Measurements from ENCODE around the gene PIEZO2.

PIEZO2 gene

DNA sequence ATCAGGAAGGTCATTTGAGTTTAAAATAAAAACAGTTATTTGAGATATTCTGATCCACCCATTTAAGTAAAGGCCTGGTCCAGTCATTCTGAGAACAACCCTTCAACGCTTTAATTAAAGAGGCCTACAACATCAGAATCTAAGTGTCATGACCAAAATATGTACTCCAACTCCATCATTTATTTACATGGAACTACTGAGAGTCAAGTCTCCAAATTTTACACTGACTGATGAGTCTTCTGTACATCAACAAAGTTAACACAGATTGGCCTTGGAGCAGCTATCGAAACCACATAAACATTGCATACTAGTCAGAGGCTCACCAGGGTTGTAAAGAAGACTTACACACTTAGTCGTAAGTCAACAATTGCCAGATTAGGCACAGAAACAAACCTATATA, 37.1 kb downstream of the PIEZO2 start:
- DNase-seq = no peak

DNA sequence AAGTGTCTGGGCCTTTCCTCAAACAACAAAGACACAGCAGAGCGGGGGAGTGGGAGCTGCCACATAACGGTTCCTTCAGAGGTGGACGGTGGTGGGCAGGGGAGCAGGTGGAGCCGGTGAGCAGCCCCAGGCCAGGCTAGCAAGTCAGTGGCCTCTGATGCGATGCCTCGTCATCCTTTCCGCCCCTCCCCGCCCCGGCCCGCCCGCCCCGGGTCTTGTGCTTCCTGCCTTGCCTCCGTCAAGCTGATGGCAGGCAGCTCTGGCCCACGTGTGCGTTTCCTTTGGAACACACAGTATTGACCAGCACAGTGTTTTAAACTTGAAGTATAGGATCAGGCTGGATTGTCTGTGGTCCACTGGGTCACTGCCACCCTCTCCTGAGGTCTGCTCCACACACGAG, 38.9 kb downstream of the PIEZO2 start:
- DNase-seq = no peak

DNA sequence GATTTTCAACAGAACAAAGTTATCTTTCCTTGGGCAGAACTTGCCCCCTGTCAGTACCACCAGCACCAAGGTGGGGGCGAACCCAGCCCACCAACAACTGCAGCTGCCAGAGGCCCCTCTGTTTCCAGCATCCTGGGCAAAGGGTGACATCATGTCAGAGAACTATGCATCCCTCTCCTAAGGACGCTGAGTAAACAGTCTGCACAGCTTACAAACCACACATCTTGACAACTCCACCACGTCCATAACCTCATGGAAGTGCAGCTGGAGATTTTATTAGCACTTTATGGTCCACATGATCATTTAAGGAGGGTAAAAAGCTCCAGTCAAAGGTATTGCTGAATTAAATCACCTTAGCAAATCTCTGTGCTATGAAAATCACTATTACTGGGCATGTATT, 40.4 kb downstream of the PIEZO2 start:
- no peak for DNase-seq

DNA sequence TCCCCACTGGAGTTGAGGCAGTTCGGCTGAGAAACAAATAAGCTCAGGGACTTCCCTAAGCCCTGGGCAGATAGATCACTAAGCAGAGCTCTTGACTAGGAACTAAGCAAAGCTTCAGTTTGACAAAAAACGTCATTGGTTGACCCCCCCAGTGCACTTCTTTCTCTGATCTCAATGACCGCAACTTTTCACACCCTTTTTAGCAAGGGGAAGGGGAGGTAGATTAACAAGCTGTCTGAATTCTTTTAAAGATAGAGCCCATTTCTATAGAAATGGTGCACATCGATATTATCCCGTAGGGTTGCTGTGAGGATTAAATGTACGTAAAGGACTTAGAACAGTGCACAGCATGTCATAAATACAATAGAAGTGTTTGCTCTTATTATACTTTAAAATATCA, 42.5 kb downstream of the PIEZO2 start:
- DNase-seq = no peak

DNA sequence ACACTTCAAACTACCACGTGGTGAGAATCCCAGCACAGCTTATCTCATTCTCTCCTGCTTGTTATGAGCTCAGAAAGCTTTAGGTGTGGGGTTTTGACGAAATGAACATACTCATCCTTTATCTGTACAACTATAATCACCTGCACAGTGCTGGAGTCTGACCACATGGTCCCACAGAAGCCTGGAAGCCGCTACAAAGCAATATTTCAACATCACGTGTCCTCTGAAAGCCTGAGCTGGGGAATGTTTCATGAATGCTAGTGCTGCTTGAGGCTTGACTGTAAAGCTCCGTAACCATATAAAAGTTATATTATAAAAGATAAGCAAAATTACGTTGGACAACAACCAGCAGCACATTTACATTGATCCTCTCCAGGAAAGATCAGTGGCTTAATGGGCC, 43.9 kb downstream of the PIEZO2 start:
- DNase-seq = no peak

DNA sequence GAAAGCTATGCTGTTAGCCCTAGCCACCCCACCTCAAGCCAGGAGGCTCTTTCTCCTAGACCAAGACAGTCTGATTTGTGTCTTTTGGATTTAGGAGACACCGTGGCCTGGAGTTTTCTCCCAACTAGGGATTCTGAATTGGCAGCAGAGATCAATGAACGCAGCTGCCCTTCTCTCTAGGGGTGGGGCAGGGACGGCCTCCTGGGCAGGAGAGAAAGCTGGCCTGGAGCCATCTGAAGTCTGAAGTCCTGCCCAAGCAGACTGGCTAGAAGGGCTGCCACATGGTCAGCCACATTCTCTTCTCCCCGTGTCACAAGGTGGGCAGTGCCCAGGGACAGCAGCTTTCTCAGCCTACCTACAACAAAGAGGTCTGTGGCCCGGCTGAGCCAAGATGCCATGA, 45.1 kb downstream of the PIEZO2 start:
- no peak for DNase-seq

DNA sequence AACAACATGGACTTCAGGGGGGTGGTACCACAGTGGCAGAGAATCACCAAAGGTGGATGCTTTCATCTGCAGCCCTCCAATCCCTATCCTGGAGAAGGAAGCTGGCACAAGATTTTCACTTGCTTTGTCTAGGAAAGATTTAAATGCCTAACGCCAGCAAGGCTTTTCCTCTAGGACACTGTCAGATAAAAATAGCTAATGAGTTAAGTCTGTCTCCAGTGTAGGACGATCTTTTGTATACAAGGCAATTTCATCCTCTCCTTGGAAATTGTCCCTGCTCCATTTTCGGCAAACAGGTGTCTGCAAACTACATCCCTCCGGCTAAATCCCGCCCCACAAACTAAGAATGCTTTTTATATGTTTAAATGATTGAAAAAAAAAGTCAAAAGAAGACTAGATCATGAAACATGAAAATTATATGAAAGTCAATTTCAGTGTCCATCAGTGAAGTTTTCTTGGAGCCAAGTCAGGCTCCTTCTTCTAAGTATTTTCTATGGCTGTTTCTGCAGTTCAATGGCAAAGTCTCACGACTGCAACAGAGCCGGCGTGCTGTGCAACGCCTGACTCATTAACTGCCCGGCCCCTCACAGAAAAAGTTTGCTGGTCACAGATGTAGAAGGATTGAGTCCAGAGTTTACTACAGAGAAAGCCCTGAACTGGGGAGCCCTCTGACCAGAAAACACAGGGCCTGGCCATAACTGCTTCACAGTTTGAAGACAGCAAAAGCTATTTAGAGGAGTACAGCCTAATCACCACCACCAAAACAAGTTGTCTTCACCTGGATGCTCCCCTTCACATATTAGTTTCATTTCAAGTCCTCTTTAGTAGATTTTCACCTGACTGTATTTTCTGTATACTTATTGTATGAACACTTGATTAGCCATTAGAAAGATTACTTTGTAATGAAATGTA, 52.3 kb downstream of the PIEZO2 start:
- no peak for DNase-seq

DNA sequence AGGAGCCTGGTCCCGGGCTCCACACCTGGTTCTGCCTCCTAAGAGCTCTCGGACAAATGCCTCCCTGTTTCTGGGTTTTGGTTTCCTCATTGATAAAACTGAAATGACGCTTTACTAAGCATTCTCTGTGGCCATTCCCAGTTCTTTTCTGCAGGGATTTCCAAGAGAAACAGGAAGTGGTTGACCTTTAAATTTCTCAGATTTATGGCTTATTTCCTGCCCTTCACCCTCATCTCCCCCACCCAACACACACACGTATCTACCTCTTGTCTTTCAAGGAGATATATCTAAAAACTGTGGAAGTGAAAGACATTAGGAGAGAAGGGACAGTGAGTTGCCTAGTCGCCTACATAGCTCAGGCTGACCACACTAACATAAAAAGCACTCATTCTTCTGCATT, 53.0 kb downstream of the PIEZO2 start:
- no peak for DNase-seq

DNA sequence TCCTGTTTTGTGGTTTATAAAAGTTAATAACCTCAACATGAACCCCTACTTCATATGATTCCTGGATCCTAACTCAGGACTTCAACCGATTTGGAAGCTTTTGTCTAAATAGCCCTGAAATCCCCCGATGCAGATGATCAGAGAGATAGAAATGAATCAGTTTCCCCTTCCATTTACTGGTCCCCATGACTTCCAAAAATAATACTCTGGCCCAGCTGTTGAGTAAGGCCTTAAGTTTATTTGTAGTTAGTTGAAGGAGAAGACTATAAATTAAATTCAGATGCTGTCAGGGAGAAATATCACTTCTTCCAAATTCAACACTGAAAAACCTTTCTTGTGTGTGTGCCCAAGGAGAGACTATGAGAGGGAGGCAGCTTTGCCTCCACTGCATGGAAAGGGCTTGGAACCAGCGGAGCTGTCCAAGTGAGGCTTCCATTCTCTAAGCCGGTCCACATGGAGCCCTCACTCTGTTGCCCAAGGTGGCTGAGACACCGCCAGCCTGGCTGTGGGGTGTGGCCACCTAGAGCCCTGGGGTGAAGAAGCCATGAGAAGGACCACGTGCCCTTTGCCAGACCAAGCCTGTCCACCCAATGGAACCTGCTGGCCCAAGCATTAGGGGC, 53.6 kb downstream of the PIEZO2 start:
- no peak for DNase-seq

DNA sequence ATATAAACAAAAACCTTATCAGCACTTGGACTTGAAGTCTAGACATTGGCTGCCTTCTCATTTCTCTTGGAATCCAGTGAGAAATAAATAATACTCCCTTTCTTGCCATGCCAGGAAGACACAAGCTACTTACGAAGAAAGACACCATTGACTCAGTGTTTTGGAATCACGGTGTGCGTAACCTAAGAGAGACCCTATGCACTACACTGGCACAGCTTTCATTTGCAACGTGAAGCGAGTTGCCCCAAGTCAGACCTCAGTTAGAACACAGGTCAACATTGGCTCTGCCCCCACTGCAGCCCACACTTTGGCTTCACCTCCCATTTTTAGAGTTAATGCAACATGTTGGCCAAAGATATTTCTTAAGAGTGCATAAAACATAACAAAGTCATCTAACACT, 54.2 kb downstream of the PIEZO2 start:
- no peak for DNase-seq

DNA sequence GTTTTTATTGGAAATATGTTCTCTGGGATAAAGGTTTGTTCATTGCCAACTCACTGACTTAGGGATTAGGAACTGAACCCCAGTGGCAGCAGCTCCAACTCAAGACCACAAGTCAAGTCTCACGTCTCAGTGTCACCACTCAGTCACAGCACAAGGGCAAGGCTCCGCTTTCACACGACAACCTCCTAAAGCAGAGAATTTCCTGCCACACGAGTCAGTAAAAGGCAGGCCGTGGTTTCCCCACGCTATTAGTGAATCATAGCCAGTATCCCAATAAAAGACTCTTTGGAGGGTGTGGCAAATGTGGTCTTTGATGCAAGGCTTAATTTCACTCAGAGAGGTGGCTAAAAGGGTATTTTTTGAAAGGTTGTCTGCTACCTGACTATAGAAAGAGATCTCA, 57.6 kb downstream of the PIEZO2 start:
- no peak for DNase-seq

DNA sequence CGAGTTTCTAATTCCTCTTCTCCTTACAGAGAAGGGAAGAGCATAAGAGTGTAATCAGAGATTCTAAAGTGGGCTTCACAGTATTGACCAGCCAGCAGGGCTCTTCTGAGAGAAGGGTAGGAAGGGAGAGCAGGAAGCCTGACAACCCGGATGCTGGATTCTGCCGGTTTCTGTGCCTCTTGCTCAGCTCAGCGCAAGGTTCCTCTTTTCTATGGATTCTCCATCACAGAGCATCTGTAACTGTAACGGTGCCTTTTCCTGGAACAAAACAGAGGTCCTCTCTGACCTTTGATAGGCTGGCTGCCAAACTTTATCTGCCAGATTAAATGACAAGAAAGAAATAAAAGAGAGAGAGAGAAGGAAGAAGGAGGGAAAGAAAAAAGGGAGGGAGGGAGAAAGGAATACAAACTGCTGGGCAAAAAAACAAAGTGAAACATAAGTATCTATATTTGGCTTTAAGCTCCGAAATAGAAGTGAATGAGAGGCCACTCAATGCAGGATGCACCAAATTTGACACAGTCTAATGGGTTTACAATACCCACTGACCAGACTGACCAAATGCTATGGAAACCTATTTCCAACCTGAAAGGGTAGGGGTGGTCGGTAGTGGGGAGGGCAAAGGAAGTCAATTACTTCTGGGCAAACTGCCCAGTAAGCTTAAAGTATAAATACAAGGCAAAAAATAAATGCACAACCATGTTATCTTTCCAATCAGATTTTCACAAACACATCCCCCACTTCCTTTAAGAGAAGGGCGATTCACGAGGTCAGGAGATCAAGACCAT, 59.2 kb downstream of the PIEZO2 start:
- DNase-seq = no peak

DNA sequence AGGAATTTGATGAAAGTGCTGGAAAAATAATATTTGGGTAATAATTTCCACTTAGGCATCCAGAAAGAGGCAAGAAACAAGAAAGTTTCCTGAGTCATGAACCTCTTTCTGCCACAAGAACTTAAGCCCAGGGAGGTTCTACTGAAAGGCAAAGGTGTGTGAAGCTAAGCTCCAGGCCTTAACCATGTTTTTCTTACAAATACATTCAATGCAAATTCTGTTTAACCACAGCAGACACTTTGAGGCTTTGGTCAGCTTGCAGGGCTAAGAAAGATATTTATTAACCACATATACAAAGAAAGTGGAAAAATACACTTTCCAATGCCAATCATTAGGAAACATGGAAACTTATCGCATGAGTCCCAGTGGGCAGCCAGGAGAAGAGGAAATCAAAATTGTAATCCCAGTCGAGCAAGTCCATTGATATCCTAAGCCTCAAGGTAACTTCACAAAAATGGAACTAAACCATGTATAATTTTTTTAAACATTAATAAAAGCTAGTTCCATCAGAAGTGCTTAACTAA, 68.3 kb downstream of the PIEZO2 start:
- DNase-seq = no peak

DNA sequence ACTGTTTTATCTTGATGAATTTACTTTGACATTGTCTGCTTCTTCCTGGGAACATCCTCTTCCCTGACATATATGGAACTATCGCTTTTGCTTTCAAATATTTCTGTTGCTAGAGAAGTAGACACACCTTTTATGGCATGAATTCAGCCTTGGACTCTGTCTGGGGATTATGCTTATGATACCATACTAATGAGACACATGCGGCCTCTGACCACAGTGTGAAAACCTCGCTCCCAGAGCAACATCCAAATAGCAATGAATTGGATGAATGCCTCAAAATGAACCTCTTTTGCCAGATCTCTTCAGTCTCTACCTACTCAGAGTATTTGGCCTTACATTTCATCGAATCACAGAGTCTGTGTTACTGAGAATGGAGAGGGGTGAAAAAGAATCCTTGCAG, 70.9 kb downstream of the PIEZO2 start:
- no peak for DNase-seq

DNA sequence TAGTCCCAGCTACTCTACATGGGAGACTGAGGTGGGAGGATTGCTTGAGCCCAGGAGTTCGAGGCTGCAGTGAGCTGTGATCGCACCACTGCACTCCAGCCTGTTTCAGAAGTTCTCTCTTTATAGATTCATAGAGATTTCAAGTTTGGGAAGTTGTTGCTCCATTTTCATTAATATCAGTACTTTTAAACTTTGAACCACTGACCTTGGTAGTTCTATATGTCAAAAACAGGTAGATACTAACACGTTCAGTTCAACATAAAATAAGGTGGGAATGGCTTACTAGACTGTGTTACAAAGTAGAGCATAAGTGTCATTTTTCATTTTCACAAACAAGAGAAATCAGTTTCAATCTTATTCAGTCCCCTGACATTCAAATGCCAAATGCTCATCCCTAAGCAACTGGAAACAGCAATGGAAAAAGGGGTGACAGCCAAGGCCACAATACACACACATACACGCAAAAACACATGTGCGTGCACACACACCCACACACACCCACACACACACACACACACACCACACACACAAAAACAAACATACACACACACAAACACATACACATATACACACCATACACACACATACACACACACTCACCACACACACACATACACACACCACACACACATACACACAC, 71.7 kb downstream of the PIEZO2 start:
- no peak for DNase-seq

DNA sequence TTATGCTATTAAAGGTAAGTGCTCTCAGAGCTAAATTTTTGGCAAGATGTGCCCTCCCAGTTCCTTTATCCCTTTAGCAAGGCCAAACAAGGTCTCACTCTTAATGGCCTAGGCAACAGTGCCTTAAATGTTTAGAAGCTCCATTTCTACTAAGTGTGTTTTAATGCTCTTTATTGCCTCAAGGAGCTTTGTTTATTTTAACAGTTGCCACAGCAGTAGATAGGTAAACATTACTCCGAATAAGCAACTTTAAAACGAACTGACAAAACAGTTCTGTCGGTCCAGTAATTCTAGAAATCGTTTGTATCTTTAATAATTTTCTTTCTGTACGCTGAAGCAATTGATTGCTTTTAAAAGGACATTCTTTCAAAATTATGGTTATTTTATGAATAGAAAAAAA, 74.5 kb downstream of the PIEZO2 start:
- peak; percentile 19 for DNase-seq

DNA sequence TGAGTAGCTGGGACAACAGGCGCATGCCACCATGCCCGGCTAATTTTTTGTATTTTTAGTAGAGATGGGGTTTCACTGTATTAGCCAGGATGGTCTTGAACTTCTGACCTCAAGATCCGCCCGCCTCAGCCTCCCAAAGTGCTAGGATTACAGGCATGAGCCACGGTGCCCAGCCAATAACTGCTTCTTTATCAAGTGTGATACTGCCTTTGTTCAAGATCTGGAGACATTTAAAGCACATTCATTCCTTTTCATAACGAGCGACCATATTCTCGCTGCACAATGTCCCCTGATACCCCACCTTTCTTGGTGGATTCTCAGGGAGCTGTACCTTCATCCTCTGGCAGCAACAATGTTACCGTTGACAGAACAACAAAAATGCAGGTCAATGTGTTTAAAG, 75.4 kb downstream of the PIEZO2 start:
- no peak for DNase-seq

DNA sequence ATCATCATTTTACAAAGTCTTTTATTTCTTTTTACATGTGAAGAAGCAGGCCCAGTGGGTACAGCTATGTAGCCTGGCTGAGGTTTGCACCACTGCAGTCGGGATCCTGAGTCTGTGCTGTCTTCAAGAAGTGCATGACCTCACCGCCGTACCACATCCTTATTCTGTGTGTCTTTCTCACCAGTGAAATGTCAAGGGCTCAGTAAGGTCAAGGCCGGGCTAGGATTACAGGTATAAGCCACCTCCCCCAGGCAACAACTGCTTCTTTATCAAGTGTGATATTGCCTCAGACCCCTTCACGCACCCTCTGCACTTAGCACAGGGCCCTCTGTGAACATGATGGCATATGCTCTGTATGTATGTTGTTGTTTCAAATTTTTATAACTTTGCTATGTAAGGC, 76.7 kb downstream of the PIEZO2 start:
- no peak for DNase-seq

DNA sequence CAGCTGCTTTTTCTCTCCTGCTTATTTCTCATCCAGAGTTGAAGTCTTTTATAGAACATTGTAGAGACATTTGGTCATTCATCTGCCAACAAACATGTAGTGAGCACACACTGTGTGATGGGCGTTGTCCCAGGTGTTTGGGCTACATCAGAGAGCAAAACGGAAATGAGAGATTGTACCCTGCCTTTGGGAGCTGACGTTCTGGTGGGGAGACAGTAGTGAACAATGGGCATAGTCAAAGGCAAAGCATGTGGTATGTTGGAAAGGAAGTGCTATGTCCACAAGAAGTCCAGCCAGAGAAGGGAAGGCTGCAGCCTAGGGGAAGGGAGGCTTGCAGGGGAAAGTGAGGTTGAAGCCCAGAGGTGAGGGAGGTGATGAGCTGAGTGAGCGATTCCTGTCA, 78.1 kb downstream of the PIEZO2 start:
- no peak for DNase-seq

DNA sequence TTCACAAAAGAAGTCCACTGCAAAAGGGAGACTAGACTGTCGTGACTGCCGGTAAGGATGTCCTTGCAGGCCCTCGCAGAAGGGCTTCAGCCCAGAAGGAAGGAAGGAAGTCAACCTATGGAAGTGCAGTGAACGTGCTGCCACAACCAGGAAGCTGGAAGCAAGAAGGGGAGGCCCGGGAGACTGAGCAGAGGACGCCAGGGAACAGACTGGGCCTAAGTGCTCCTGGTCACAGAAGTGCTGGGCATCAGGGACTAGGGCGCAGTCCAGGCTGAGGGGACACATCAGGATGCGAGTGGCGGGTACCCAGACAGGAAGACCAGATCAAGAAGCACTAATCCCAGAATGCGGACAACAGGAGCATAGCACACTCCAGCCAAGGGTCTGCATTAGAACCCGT, 78.8 kb downstream of the PIEZO2 start:
- no peak for DNase-seq

DNA sequence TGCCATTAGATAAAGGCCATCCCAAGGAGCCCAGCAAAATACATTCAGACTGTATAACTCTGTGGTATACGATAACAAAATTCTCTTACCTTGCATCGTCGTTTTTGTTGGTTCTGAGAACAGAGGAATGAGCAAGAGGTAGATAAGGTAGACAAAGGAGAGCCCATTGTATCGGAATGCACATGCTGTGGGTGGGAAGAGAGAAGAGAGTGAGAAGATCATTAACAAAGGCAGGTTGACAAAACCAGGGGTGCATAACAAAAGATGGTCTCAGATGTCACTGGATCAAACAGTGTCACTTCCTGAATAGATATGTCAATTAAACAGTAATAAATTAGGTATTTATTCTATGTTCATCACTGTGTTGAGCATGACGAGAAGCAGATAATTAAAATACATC, 83.3 kb downstream of the PIEZO2 start:
- no peak for DNase-seq

DNA sequence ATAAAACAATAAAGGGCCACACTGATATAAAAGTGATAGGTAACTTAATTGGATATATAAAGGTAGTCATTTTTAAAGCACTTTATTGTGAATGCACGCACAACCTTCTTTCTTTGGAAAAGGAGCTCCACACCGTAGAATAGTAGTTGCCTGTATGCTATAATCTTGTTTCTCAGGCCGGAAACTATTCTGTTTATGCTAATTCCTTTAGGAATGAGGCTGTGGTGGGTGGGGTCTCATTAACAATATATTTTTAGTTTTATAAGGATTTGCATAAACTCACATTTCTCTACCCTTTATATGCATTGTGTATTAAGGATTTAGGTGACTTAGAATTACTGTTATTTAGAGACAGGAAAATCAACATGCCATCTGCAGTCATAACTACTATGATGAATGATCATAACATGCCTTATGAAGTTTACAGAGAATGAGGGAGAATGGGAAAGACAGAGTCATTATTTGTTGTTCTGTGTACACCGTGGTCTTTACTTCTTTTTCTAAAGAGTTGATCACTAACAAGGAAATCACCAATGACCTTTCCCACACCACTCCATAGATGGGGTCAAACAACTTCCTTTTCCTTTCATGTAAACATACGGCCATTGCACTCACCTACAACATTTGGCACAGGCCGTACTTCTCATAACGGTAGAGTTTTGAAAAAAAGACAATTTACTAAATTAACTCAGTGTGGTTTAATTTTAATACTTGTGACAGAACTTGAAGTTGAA, 84.5 kb downstream of the PIEZO2 start:
- no peak for DNase-seq

All from NCI-H1436 (cell line).